ENCODE data around the gene SMIM5.

Gene SMIM5

DNA sequence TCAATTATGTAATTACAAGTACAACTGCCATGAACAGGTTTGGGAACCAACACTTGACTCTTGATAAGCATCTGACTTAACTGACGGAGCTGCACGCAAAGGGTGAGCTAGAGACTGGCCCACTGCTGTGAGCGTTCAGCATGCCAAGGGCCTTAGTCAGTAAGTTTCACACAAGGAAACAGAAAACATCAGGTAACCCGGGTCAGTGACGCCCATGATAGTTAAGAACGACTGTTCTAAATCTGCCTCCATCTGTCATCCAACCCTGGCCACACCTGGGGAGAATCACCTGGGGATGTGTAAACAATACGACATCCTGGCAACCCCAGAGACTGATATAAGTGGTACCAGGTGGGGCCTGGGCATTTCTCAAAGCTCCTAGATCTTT lies 12.3 kb downstream of the SMIM5 start:
- no peak for DNase-seq (ENCODE audit: low read depth)

GRCh38 chr17:75645889-75646637 lies 12.8 kb downstream of the SMIM5 start:
- TF ChIP-seq, protein P1, sequence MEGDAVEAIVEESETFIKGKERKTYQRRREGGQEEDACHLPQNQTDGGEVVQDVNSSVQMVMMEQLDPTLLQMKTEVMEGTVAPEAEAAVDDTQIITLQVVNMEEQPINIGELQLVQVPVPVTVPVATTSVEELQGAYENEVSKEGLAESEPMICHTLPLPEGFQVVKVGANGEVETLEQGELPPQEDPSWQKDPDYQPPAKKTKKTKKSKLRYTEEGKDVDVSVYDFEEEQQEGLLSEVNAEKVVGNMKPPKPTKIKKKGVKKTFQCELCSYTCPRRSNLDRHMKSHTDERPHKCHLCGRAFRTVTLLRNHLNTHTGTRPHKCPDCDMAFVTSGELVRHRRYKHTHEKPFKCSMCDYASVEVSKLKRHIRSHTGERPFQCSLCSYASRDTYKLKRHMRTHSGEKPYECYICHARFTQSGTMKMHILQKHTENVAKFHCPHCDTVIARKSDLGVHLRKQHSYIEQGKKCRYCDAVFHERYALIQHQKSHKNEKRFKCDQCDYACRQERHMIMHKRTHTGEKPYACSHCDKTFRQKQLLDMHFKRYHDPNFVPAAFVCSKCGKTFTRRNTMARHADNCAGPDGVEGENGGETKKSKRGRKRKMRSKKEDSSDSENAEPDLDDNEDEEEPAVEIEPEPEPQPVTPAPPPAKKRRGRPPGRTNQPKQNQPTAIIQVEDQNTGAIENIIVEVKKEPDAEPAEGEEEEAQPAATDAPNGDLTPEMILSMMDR (conservative IDR thresholded peaks at IDR 0.05; ENCODE audit: control insufficient read depth, insufficient read depth, low read depth, low read length): no peak
- H3K4me3 ChIP-seq (ENCODE audit: control insufficient read depth, low read depth, low read length): no peak overlapping the region
- no peak for DNase-seq (ENCODE audit: low read depth)

More for the DNA sequence above, 12.3 kb downstream of the SMIM5 start:
- H3K4me3 ChIP-seq (ENCODE audit: control insufficient read depth, low read depth, low read length): no peak overlapping the region
- TF ChIP-seq, protein P1 (conservative IDR thresholded peaks at IDR 0.05; ENCODE audit: control insufficient read depth, insufficient read depth, low read depth, low read length): no peak

GRCh38 chr17:75646638-75646992 lies 13.4 kb downstream of the SMIM5 start:
- TF ChIP-seq, protein P1 (conservative IDR thresholded peaks at IDR 0.05; ENCODE audit: control insufficient read depth, insufficient read depth, low read depth, low read length): no peak
- DNase-seq (ENCODE audit: low read depth): no peak
- no peak overlapping the region for H3K4me3 ChIP-seq (ENCODE audit: control insufficient read depth, low read depth, low read length)

GRCh38 chr17:75647061-75647460 lies 13.8 kb downstream of the SMIM5 start:
- TF ChIP-seq, protein P1 (conservative IDR thresholded peaks at IDR 0.05; ENCODE audit: control insufficient read depth, insufficient read depth, low read depth, low read length): no peak
- DNase-seq (ENCODE audit: low read depth): no peak
- H3K4me3 ChIP-seq (ENCODE audit: control insufficient read depth, low read depth, low read length): no peak overlapping the region

DNA sequence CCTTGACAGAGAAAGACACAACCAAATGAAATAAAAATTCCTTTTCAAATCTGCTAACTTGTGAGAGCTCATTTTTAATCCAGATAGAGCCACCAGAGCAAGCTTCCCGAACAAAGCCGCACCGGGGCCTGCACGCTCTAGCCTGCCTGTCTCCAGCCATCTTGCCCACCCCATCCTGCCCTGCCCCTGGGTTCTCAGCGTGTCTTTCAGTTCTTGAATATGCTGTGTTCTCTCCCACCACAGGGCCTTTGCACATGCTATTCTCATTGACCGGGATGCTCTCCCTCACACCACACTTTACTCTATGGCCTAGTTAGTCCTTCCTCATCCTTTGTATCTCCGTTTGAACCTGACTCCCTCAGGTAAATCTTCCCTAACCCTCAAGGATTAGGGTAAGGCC lies 14.7 kb downstream of the SMIM5 start:
- H3K4me3 ChIP-seq (ENCODE audit: control insufficient read depth, low read depth, low read length): no peak overlapping the region
- no peak for DNase-seq (ENCODE audit: low read depth)
- TF ChIP-seq, protein P1 (conservative IDR thresholded peaks at IDR 0.05; ENCODE audit: control insufficient read depth, insufficient read depth, low read depth, low read length): no peak

- H3K4me3 ChIP-seq (ENCODE audit: control insufficient read depth, low read depth, low read length): no peak overlapping the region
- TF ChIP-seq, protein P1 (conservative IDR thresholded peaks at IDR 0.05; ENCODE audit: control insufficient read depth, insufficient read depth, low read depth, low read length): no peak
- DNase-seq (ENCODE audit: low read depth): no peak
Observed at GRCh38 chr17:75649687-75650086, 16.5 kb downstream of the SMIM5 start.

All from fibroblast of mammary gland (primary cell).